GM21515 (cell line): ENCODE data around the gene EFS.

Experiments
- ATAC-seq: cut with Tn5 transposase; IDR thresholded peaks from one replicate; pipeline ENCODE4 v1.9.1; 2021; ENCODE audit not compliant: unreplicated experiment

EFS gene

GRCh38 chr14:23306412-23307145 is 58.4 kb downstream of the EFS start, which contains the start of gene BCL2L2:
Gene BCL2L2 (plus strand): TSS chr14:23306833. CDS start chr14:23307768, 935 bp downstream.
- ATAC-seq = no peak
